SIG-M5 (cell line): ENCODE results near the gene STK36.

Source experiments
- DNase-seq: peaks from one replicate; lab custom pipeline; 2025; lab: John Stamatoyannopoulos, UW

STK36 gene

GRCh38 chr2:218748741-218749441 lies 77.0 kb downstream of the STK36 start:
- no peak for DNase-seq
